GM12873 (cell line): ENCODE measurements around the gene CLCN6.

ENCODE experiments used
- CTCF ChIP-seq: IDR thresholded peaks from 2 replicates; pipeline ENCODE4 v1.5.1; 2012; ENCODE audit warnings: low read depth, mild to moderate bottlenecking, moderate library complexity, low read length, control low read depth; ENCODE audit not compliant: insufficient read depth; ENCODE audit errors: missing control alignments

CLCN6 gene

GRCh38 chr1:11836955-11837766 is 31.2 kb downstream of the CLCN6 start:
- TF ChIP-seq CTCF: no peak

- no peak for TF ChIP-seq CTCF
Measured at GRCh38 chr1:11837767-11838348, 31.9 kb downstream of the CLCN6 start.

DNA sequence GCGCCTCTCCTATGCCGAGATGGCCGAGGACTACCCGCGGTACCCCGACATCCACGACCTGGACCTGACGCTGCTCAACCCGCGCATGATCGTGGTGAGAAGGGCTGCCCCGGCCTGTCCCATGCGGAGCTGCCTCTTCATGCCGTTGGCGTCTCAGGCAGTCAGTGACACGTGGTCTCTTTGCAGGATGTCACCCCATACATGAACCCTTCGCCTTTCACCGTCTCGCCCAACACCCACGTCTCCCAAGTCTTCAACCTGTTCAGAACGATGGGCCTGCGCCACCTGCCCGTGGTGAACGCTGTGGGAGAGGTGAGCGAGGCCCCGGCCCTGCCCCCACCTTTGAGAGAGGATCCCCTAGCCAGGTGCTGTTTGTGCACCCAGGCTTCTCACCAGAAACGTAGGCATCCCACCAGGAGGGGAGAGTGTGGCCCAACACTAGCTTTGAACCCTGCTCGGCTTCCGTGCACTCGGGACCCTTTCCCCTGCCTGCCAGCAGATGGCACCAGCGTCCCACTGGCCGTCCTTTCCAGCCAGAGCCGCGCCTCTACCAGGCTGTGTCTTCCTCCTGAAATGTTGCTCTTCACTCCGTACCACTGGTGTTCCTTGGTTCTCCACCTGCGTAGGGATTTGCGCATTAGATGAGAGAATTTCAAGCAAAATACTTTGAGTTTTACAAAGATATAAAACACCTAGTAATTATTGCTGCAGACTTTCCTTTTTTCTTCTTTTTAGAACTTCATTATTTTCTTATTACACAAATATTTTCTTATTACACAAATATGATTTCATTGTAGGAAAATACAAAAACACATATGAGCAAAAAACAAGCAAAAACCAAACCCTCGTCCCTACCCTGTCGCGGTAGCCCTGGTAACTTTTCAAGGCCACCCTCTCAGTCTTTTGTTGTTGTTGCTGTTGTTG is 32.6 kb downstream of the CLCN6 start:
- peak; percentile 100 for TF ChIP-seq CTCF

- no peak for TF ChIP-seq CTCF
Measured at GRCh38 chr1:11839727-11840705, 34.0 kb downstream of the CLCN6 start.

GRCh38 chr1:11841245-11842153 is 35.5 kb downstream of the CLCN6 start:
- no peak for TF ChIP-seq CTCF
